Large intestine (tissue), 3 donors: ENCODE data around the gene SYCP2L. TPM values are rescaled to one million over a fixed set of nuclear protein-coding genes. Genes with fewer than 3 reads are reported as not detected.
"Not testable (repeated sequence)": the region's sequence is repeated elsewhere in the genome, so short reads cannot be mapped to it uniquely, and the experiment has no call there.

ENCODE experiments used
- DNase-seq, 2 donors: peaks; one replicate each; pipeline versions ENCODE4 v3.0.0 to v3.0.0-alpha.2; 2013
- H3K27ac ChIP-seq: one replicate; pipeline ENCODE4 v1.5.1; 2013; ENCODE audit warnings: low read length
- H3K27me3 ChIP-seq: 2 replicates; pipeline ENCODE4 v1.6.1; 2013; ENCODE audit warnings: low read length; ENCODE audit not compliant: control insufficient read depth, insufficient read depth
- H3K36me3 ChIP-seq: 2 replicates; pipeline ENCODE4 v1.6.1; 2013; ENCODE audit warnings: low read length; ENCODE audit not compliant: control insufficient read depth, insufficient read depth
- H3K4me1 ChIP-seq: one replicate; pipeline ENCODE4 v1.6.1; 2013; ENCODE audit warnings: low read length; ENCODE audit not compliant: control insufficient read depth, insufficient read depth
- H3K4me3 ChIP-seq: one replicate; pipeline ENCODE4 v1.5.1; 2013; ENCODE audit warnings: low read length
- H3K9me3 ChIP-seq: one replicate; pipeline ENCODE4 v1.6.1; 2013; ENCODE audit warnings: mild to moderate bottlenecking, low read depth, low read length, moderate library complexity; ENCODE audit not compliant: control insufficient read depth
- WGBS: methylation state at CpG from one replicate; pipeline ENCODE4 v1.1.5; 2013; ENCODE audit warnings: low lambda C conversion rate; ENCODE audit not compliant: insufficient coverage; 5-methylcytosine and 5-hydroxymethylcytosine counted together
- polyA plus RNA-seq: library from polyadenylated mRNA; unstranded; fragments of 120-200 nt; gene quantifications from one replicate; pipeline ENCODE4 v1.2.1, GENCODE V29; 2013

Gene SYCP2L
- polyA plus RNA-seq, 1 donor, result 1.4 TPM

GRCh38 chr6:10877871-10878270 is 9.0 kb upstream of the SYCP2L start:
- DNase-seq, result no peak
- Histone ChIP-seq H3K36me3 (no peaks in the 10 kb centered on the region), H3K9me3 (no peaks in the 10 kb centered on the region), H3K27ac (no peak overlapping the region), H3K4me3 (no peak overlapping the region), H3K4me1 (no peaks in the 10 kb centered on the region), H3K27me3 (peaks cover 50% of the 10 kb centered on the region)
- no CpG with 5 or more reads among the region's 1 CpG for WGBS

GRCh38 chr6:10880366-10880765 is 6.5 kb upstream of the SYCP2L start:
- Histone ChIP-seq H3K36me3 (no peaks in the 10 kb centered on the region), H3K4me3 (no peak overlapping the region), H3K27me3 (peaks cover 65% of the 10 kb centered on the region), H3K27ac (no peak overlapping the region), H3K4me1 (no peaks in the 10 kb centered on the region), H3K9me3 (peaks cover 4% of the 10 kb centered on the region)
- no peak for DNase-seq
- WGBS, result no CpG with 5 or more reads among the region's 2 CpGs

- H3K4me1 ChIP-seq, result not testable (repeated sequence)
- H3K27me3 ChIP-seq, result peaks cover 81% of the 10 kb centered on the region
Measured at GRCh38 chr6:10882253-10882630, 4.6 kb upstream of the SYCP2L start.

GRCh38 chr6:10882657-10883171 is 4.1 kb upstream of the SYCP2L start:
- Histone ChIP-seq H3K9me3 (peaks cover 4% of the 10 kb centered on the region), H3K27ac (no peak overlapping the region), H3K4me3 (no peak overlapping the region), H3K4me1 (peaks cover 4% of the 10 kb centered on the region), H3K27me3 (peaks cover 84% of the 10 kb centered on the region), H3K36me3 (no peaks in the 10 kb centered on the region)
- DNase-seq, result no peak
- WGBS, result 0% methylated on average over 2 of the region's 28 CpGs

More at GRCh38 chr6:10882253-10882630, 4.6 kb upstream of the SYCP2L start:
- H3K4me3 ChIP-seq, H3K27ac ChIP-seq, H3K9me3 ChIP-seq, H3K36me3 ChIP-seq, DNase-seq: not testable (repeated sequence)
- WGBS, result no CpG with 5 or more reads among the region's 14 CpGs

GRCh38 chr6:10883312-10884244 is 3.3 kb upstream of the SYCP2L start:
- Histone ChIP-seq H3K4me1 (peaks cover 4% of the 10 kb centered on the region), H3K36me3 (no peaks in the 10 kb centered on the region), H3K9me3 (peaks cover 4% of the 10 kb centered on the region), H3K27ac (no peak overlapping the region), H3K27me3 (peaks cover 87% of the 10 kb centered on the region), H3K4me3 (no peak overlapping the region)
- WGBS, result 0% methylated on average over 3 of the region's 51 CpGs
- DNase-seq, result no peak

GRCh38 chr6:10884245-10884972 is 2.4 kb upstream of the SYCP2L start:
- H3K4me3 ChIP-seq, result no peak overlapping the region
- H3K27me3 ChIP-seq, result peaks cover 84% of the 10 kb centered on the region
- no peak overlapping the region for H3K27ac ChIP-seq
- H3K9me3 ChIP-seq, result peaks cover 4% of the 10 kb centered on the region
- H3K36me3 ChIP-seq, result no peaks in the 10 kb centered on the region
- H3K4me1 ChIP-seq, result peaks cover 4% of the 10 kb centered on the region
- WGBS, result 12% methylated on average over 6 of the region's 24 CpGs
- DNase-seq, result no peak

GRCh38 chr6:10886365-10886690 is 524 bp upstream of the SYCP2L start:
- not testable (repeated sequence) for H3K27ac ChIP-seq, H3K4me3 ChIP-seq, H3K36me3 ChIP-seq, DNase-seq, H3K9me3 ChIP-seq, H3K4me1 ChIP-seq
- WGBS, result no CpG with 5 or more reads among the region's 11 CpGs
- H3K27me3 ChIP-seq, result peaks cover 65% of the 10 kb centered on the region

GRCh38 chr6:10890151-10890550 is 3.3 kb downstream of the SYCP2L start:
- Histone ChIP-seq H3K27ac (no peak overlapping the region), H3K4me3 (no peak overlapping the region), H3K9me3 (peaks cover 5% of the 10 kb centered on the region), H3K36me3 (no peaks in the 10 kb centered on the region), H3K4me1 (peaks cover 4% of the 10 kb centered on the region), H3K27me3 (peaks cover 27% of the 10 kb centered on the region)
- DNase-seq, result no peak
- 100% methylated on average over 1 of the region's 1 CpG for WGBS

- Histone ChIP-seq H3K4me3 (no peak overlapping the region), H3K4me1 (peaks cover 4% of the 10 kb centered on the region), H3K9me3 (peaks cover 5% of the 10 kb centered on the region), H3K27ac (no peak overlapping the region), H3K27me3 (peaks cover 13% of the 10 kb centered on the region), H3K36me3 (no peaks in the 10 kb centered on the region)
- no peak for DNase-seq
- WGBS, result no CpG with 5 or more reads among the region's 5 CpGs
Measured at GRCh38 chr6:10891960-10892359, 5.1 kb downstream of the SYCP2L start.

- WGBS, result no CpG with 5 or more reads among the region's 6 CpGs
- Histone ChIP-seq H3K27me3 (no peaks in the 10 kb centered on the region), H3K9me3 (peaks cover 5% of the 10 kb centered on the region), H3K27ac (no peak overlapping the region), H3K4me1 (no peaks in the 10 kb centered on the region), H3K4me3 (no peak overlapping the region), H3K36me3 (no peaks in the 10 kb centered on the region)
- no peak for DNase-seq
Measured at GRCh38 chr6:10894958-10895357, 8.1 kb downstream of the SYCP2L start.
